Astrocyte (in vitro differentiated cells and primary cell): ENCODE results near the gene RALGAPA1. TPM values are rescaled to one million over a fixed set of nuclear protein-coding genes. Genes with fewer than 3 reads are reported as not detected.

ENCODE experiments used
- DNase-seq: peaks from one replicate; pipeline ENCODE4 v3.0.0-alpha.2; 2010; ENCODE audit warnings: low read depth
- FAIRE-seq: peaks from 2 replicates; lab custom pipeline; 2011; peaks lifted over from hg19 to GRCh38; lab: Jason Lieb, UNC
- H2AFZ ChIP-seq: 2 replicates; pipeline ENCODE4 v1.6.0; 2012; ENCODE audit warnings: low read depth, low read length, inconsistent platforms
- H3K27ac ChIP-seq: 2 replicates; pipeline ENCODE4 v1.5.1; 2011; ENCODE audit warnings: low read depth, low read length, inconsistent platforms
- H3K27me3 ChIP-seq: 2 replicates; pipeline ENCODE4 v1.6.0; 2011; ENCODE audit warnings: low read length, inconsistent platforms; ENCODE audit not compliant: insufficient read depth
- H3K36me3 ChIP-seq: 2 replicates; pipeline ENCODE4 v1.5.1; 2011; ENCODE audit warnings: low read length, inconsistent platforms; ENCODE audit not compliant: insufficient read depth
- H3K4me1 ChIP-seq: 2 replicates; pipeline ENCODE4 v1.5.1; 2011; ENCODE audit warnings: low read length, inconsistent platforms; ENCODE audit not compliant: insufficient read depth
- H3K4me2 ChIP-seq: 2 replicates; pipeline ENCODE4 v1.6.0; 2012; ENCODE audit warnings: low read length, inconsistent platforms
- H3K4me3 ChIP-seq: 2 replicates; pipeline ENCODE4 v1.5.1; 2011; ENCODE audit warnings: low read depth, mild to moderate bottlenecking, low read length, inconsistent platforms; ENCODE audit not compliant: insufficient read depth
- H3K79me2 ChIP-seq: 2 replicates; pipeline ENCODE4 v1.6.0; 2012; ENCODE audit warnings: mild to moderate bottlenecking, low read length, inconsistent platforms; ENCODE audit not compliant: insufficient read depth
- H3K9ac ChIP-seq: 2 replicates; pipeline ENCODE4 v1.6.0; 2012; ENCODE audit warnings: mild to moderate bottlenecking, low read length, inconsistent platforms
- H3K9me3 ChIP-seq: 2 replicates; pipeline ENCODE4 v1.5.1; 2012; ENCODE audit warnings: low read depth, mild to moderate bottlenecking, low read length, inconsistent platforms; ENCODE audit not compliant: insufficient read depth
- H4K20me1 ChIP-seq: 2 replicates; pipeline ENCODE4 v1.6.0; 2012; ENCODE audit warnings: low read length, inconsistent platforms; ENCODE audit not compliant: insufficient read depth
- H3K27ac Mint-ChIP-seq: one replicate; pipeline ENCODE4 v1.8.0; 2021; ENCODE audit warnings: mild to moderate bottlenecking, mixed read lengths; ENCODE audit not compliant: unreplicated experiment
- H3K27me3 Mint-ChIP-seq: one replicate; pipeline ENCODE4 v1.8.0; 2021; ENCODE audit warnings: low read depth, mixed read lengths; ENCODE audit not compliant: unreplicated experiment
- H3K36me3 Mint-ChIP-seq: one replicate; pipeline ENCODE4 v1.8.0; 2021; ENCODE audit warnings: low read depth, mixed read lengths; ENCODE audit not compliant: unreplicated experiment
- H3K4me1 Mint-ChIP-seq: one replicate; pipeline ENCODE4 v1.8.0; 2021; ENCODE audit warnings: low read depth, mixed read lengths; ENCODE audit not compliant: unreplicated experiment
- H3K4me3 Mint-ChIP-seq: one replicate; pipeline ENCODE4 v1.8.0; 2021; ENCODE audit warnings: mild to moderate bottlenecking, moderate library complexity, mixed read lengths; ENCODE audit not compliant: unreplicated experiment
- H3K9me3 Mint-ChIP-seq: one replicate; pipeline ENCODE4 v1.8.0; 2021; ENCODE audit warnings: mild to moderate bottlenecking, mixed read lengths; ENCODE audit not compliant: unreplicated experiment
- EZH2 ChIP-seq: IDR thresholded peaks from 2 replicates; pipeline ENCODE4 v1.6.1; 2012; ENCODE audit warnings: mild to moderate bottlenecking, low read length, inconsistent platforms; ENCODE audit not compliant: insufficient read depth
- total RNA-seq: library from RNA; stranded (reverse); gene quantifications from 2 replicates; pipeline ENCODE4 v1.2.1, GENCODE V29; 2021
- TF ChIP-seq, protein P1 (sequence below): IDR thresholded peaks from 2 replicates; pipeline ENCODE4 v1.5.1; 2011; ENCODE audit warnings: low read depth, mild to moderate bottlenecking, inconsistent platforms, low read length, moderate library complexity; ENCODE audit not compliant: insufficient read depth

Gene RALGAPA1
- total RNA-seq, 1 donor from 2014 or later = 24.8 TPM

DNA sequence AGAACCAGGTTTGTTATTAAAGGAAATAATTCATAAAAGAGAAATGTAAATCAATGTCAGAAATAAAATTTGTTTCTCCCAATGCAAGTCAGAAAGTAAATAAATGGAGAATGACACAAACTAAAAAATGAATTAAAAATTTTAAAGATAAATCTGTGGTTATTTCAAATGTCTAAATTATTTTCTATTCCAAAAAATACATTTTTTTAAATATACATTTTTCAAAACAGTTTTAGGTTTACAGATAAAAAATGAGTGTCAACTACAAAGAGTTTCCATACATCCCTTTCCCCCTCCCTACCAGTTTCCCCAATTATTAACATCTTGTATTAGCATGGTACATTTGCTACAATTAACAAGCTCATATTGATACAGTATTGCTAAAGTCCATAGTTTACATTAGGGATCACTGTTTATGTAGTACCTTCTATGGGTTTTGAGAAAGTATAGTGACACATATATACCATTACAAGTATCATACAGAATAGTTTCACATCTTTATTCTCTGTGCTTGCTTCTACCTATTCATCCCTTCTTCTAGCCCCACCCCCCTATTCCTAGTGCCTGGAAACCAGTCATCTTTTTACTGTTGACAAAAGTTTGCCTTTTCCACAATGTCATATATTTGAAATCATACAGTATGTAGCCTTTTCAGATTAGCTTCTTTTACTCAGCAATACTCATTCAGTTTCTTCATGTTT is 104.2 kb downstream of the RALGAPA1 start:
- no peak for FAIRE-seq

DNA sequence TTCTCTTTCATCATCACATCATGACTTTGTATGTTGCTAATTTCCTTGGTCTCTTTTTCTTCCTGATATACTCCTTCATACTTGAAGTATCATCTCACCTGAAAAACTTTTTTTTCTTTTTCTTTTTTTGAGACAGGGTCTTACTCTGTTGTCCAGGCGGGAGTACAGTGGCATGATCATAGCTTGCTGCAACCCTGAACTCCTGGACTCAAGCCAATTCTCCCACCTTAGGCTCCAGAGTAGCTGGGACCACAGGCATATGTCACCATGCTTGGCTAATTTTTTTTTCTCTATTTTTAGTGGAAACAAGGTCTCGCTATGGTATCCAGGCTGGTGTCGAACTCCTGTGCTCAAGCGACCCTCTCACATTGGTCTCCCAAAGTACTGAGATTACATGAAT is 107.6 kb downstream of the RALGAPA1 start:
- Mint-ChIP-seq H3K36me3 (peaks cover 2% of the 10 kb centered on the region), H3K27ac (no peak overlapping the region), H3K27me3 (no peaks in the 10 kb centered on the region), H3K4me1 (no peaks in the 10 kb centered on the region), H3K9me3 (no peaks in the 10 kb centered on the region), H3K4me3 (no peak overlapping the region)
- H2AFZ ChIP-seq = no peak overlapping the region
- no peak for TF ChIP-seq EZH2
- TF ChIP-seq, protein P1, sequence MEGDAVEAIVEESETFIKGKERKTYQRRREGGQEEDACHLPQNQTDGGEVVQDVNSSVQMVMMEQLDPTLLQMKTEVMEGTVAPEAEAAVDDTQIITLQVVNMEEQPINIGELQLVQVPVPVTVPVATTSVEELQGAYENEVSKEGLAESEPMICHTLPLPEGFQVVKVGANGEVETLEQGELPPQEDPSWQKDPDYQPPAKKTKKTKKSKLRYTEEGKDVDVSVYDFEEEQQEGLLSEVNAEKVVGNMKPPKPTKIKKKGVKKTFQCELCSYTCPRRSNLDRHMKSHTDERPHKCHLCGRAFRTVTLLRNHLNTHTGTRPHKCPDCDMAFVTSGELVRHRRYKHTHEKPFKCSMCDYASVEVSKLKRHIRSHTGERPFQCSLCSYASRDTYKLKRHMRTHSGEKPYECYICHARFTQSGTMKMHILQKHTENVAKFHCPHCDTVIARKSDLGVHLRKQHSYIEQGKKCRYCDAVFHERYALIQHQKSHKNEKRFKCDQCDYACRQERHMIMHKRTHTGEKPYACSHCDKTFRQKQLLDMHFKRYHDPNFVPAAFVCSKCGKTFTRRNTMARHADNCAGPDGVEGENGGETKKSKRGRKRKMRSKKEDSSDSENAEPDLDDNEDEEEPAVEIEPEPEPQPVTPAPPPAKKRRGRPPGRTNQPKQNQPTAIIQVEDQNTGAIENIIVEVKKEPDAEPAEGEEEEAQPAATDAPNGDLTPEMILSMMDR = no peak
- H3K9ac ChIP-seq = no peak overlapping the region
- no peak overlapping the region for H3K27ac ChIP-seq
- no peaks in the 10 kb centered on the region for H3K9me3 ChIP-seq
- H3K36me3 ChIP-seq = no peaks in the 10 kb centered on the region
- H3K4me2 ChIP-seq = no peak overlapping the region
- no peaks in the 10 kb centered on the region for H4K20me1 ChIP-seq
- H3K79me2 ChIP-seq = no peaks in the 10 kb centered on the region
- DNase-seq = no peak
- H3K4me1 ChIP-seq = no peaks in the 10 kb centered on the region
- H3K27me3 ChIP-seq = no peaks in the 10 kb centered on the region
- H3K4me3 ChIP-seq = no peak overlapping the region
- FAIRE-seq = no peak

More for the DNA sequence above, 104.2 kb downstream of the RALGAPA1 start:
- no peak for DNase-seq
- no peaks in the 10 kb centered on the region for H4K20me1 ChIP-seq
- H3K4me2 ChIP-seq = no peak overlapping the region
- H3K4me1 ChIP-seq = no peaks in the 10 kb centered on the region
- Mint-ChIP-seq H3K27ac (no peak overlapping the region), H3K4me1 (peaks cover 5% of the 10 kb centered on the region), H3K36me3 (peaks cover 4% of the 10 kb centered on the region), H3K27me3 (no peaks in the 10 kb centered on the region), H3K4me3 (no peak overlapping the region), H3K9me3 (no peaks in the 10 kb centered on the region)
- H3K4me3 ChIP-seq = no peak overlapping the region
- H3K36me3 ChIP-seq = no peaks in the 10 kb centered on the region
- H3K9me3 ChIP-seq = no peaks in the 10 kb centered on the region
- no peak overlapping the region for H3K9ac ChIP-seq
- H3K79me2 ChIP-seq = no peaks in the 10 kb centered on the region
- no peak for TF ChIP-seq EZH2
- TF ChIP-seq, protein P1 = no peak
- H2AFZ ChIP-seq = no peak overlapping the region
- no peaks in the 10 kb centered on the region for H3K27me3 ChIP-seq
- no peak overlapping the region for H3K27ac ChIP-seq

DNA sequence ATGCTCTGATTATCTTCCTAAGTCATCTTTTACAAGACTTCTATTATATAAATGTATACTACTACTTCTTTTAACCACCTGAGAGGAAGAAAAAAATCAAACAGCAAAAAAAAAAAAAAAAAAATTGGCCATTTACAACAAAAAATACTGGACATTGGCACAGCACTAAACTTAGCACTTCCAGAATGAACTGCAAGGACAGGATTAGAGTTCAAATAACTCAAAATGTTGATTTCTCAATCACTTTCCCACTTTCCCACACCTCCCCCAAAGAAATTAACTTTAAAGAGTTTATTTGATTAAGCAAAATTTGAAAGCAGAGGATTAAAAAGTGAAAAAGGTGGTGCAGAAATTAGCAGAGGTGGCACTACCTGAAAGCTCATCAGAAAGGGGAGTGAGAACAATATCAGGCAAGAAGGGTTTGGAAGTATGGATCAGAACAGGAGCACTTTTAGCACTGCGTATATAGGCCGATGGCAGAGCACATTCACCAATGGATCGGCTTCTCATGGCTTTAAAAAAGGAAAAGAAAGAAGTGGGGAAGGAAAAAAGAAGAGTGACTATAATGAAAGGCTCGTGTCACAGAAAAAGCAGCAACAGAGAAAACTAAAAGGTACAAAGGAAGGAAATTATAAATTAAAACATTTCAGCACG is 109.2 kb downstream of the RALGAPA1 start:
- no peak overlapping the region for H3K4me2 ChIP-seq
- H4K20me1 ChIP-seq = no peaks in the 10 kb centered on the region
- no peaks in the 10 kb centered on the region for H3K4me1 Mint-ChIP-seq
- no peaks in the 10 kb centered on the region for H3K79me2 ChIP-seq
- H3K4me1 ChIP-seq = no peaks in the 10 kb centered on the region
- no peaks in the 10 kb centered on the region for H3K36me3 Mint-ChIP-seq
- H3K27me3 ChIP-seq = no peaks in the 10 kb centered on the region
- no peaks in the 10 kb centered on the region for H3K9me3 Mint-ChIP-seq
- H3K4me3 Mint-ChIP-seq = no peak overlapping the region
- FAIRE-seq = no peak
- H3K27ac Mint-ChIP-seq = no peak overlapping the region
- no peak overlapping the region for H2AFZ ChIP-seq
- no peaks in the 10 kb centered on the region for H3K27me3 Mint-ChIP-seq
- no peaks in the 10 kb centered on the region for H3K36me3 ChIP-seq
- TF ChIP-seq, protein P1 = no peak
- TF ChIP-seq EZH2 = no peak
- DNase-seq = no peak
- H3K9ac ChIP-seq = no peak overlapping the region
- no peak overlapping the region for H3K4me3 ChIP-seq
- no peaks in the 10 kb centered on the region for H3K9me3 ChIP-seq
- H3K27ac ChIP-seq = no peak overlapping the region
